ENCODE measurements around the gene AOPEP. TPM values are rescaled to one million over a fixed set of nuclear protein-coding genes. Genes with fewer than 3 reads are reported as not detected.

Gene AOPEP
- total RNA-seq, 4 donors from 2014 or later = 18.8 to 81.0 (median 32.1) TPM

GRCh38 chr9:95099321-95100070 lies 373.0 kb downstream of the AOPEP start:
- no peak for TF ChIP-seq CTCF (IDR thresholded peaks at IDR 0.05; ENCODE audit: low read depth)

GRCh38 chr9:95100071-95100627 lies 373.6 kb downstream of the AOPEP start:
- TF ChIP-seq CTCF (IDR thresholded peaks at IDR 0.05; ENCODE audit: low read depth) = no peak

- TF ChIP-seq CTCF (IDR thresholded peaks at IDR 0.05; ENCODE audit: low read depth) = no peak
Measured at GRCh38 chr9:95101326-95101725, 374.8 kb downstream of the AOPEP start.

GRCh38 chr9:95102001-95102433 lies 375.5 kb downstream of the AOPEP start:
- no peak for TF ChIP-seq CTCF (IDR thresholded peaks at IDR 0.05; ENCODE audit: low read depth)

- no peak for TF ChIP-seq CTCF (IDR thresholded peaks at IDR 0.05; ENCODE audit: low read depth)
Measured at GRCh38 chr9:95102572-95102971, 376.1 kb downstream of the AOPEP start.

GRCh38 chr9:95103281-95103771 lies 376.8 kb downstream of the AOPEP start:
- TF ChIP-seq CTCF (IDR thresholded peaks at IDR 0.05; ENCODE audit: low read depth) = no peak

GRCh38 chr9:95103871-95104580 lies 377.5 kb downstream of the AOPEP start:
- no peak for TF ChIP-seq CTCF (IDR thresholded peaks at IDR 0.05; ENCODE audit: low read depth)
